Ramos (cell line): ENCODE results near the gene RBKS.

Experiments used
- in situ Hi-C: fragments of 300-500 bp; cut with MboI; formaldehyde crosslinking; loops from one replicate; pipeline ENCODE4 v1.14.3; 2022; ENCODE audit warnings: low sequenced_read_pairs; ENCODE audit not compliant: unreplicated experiment

RBKS gene

GRCh38 chr2:27839022-27839618 is 51.1 kb downstream of the RBKS start:
- in situ Hi-C loops = no loop called here

- in situ Hi-C loops = no loop called here
Observed at GRCh38 chr2:27838502-27838901, 51.7 kb downstream of the RBKS start.

GRCh38 chr2:27833931-27834330 is 56.3 kb downstream of the RBKS start:
- in situ Hi-C loops = no loop called here

GRCh38 chr2:27832396-27832795 is 57.8 kb downstream of the RBKS start:
- in situ Hi-C loops = no loop called here

GRCh38 chr2:27831279-27832050 is 58.7 kb downstream of the RBKS start:
- in situ Hi-C loops = no loop called here

- in situ Hi-C loops = no loop called here
Observed at GRCh38 chr2:27830656-27831055, 59.5 kb downstream of the RBKS start.

GRCh38 chr2:27829791-27830190 is 60.4 kb downstream of the RBKS start:
- in situ Hi-C loops = no loop called here

- in situ Hi-C loops = no loop called here
Observed at GRCh38 chr2:27828305-27828704, 61.9 kb downstream of the RBKS start.

GRCh38 chr2:27824401-27824800 is 65.8 kb downstream of the RBKS start:
- in situ Hi-C loops = no loop called here

- in situ Hi-C loops = no loop called here
Observed at GRCh38 chr2:27823569-27823968, 66.6 kb downstream of the RBKS start.

- in situ Hi-C loops = no loop called here
Observed at GRCh38 chr2:27823135-27823534, 67.1 kb downstream of the RBKS start.

GRCh38 chr2:27822049-27822448 is 68.1 kb downstream of the RBKS start:
- in situ Hi-C loops = no loop called here

GRCh38 chr2:27815860-27816438 is 74.2 kb downstream of the RBKS start:
- in situ Hi-C loops = no loop called here

- in situ Hi-C loops = no loop called here
Observed at GRCh38 chr2:27814758-27815157, 75.4 kb downstream of the RBKS start.

- in situ Hi-C loops = no loop called here
Observed at GRCh38 chr2:27811768-27812167, 78.4 kb downstream of the RBKS start.

GRCh38 chr2:27810455-27810854 is 79.7 kb downstream of the RBKS start:
- in situ Hi-C loops = no loop called here

- in situ Hi-C loops = no loop called here
Observed at GRCh38 chr2:27809761-27810241, 80.4 kb downstream of the RBKS start.

- in situ Hi-C loops = no loop called here
Observed at GRCh38 chr2:27808984-27809383, 81.2 kb downstream of the RBKS start.

- in situ Hi-C loops = no loop called here
Observed at GRCh38 chr2:27808418-27808817, 81.8 kb downstream of the RBKS start.

GRCh38 chr2:27807476-27807875 is 82.7 kb downstream of the RBKS start:
- in situ Hi-C loops = no loop called here

- in situ Hi-C loops = no loop called here
Observed at GRCh38 chr2:27806311-27807059, 83.7 kb downstream of the RBKS start.
